ENCODE measurements around the gene WRNIP1. TPM values are rescaled to one million over a fixed set of nuclear protein-coding genes. Genes with fewer than 3 reads are reported as not detected.

Gene WRNIP1
- total RNA-seq, 1 experiment from 2014 or later = 38.1 TPM

- H4K91ac ChIP-seq (ENCODE audit: insufficient read length, low read depth, low read length) = no peak overlapping the region
- H2BK15ac ChIP-seq (ENCODE audit: low read depth, low read length) = no peak overlapping the region
- no peak for TF ChIP-seq CTCF (conservative IDR thresholded peaks at IDR 0.05)
- no CpG with 5 or more reads among the region's 3 CpGs for WGBS (ENCODE audit: extremely low coverage, insufficient read length, low lambda C conversion rate)
- H3K23me2 ChIP-seq (ENCODE audit: insufficient read length, low read depth, low read length, poor library complexity, severe bottlenecking) = no peaks in the 10 kb centered on the region
- H3K14ac ChIP-seq (ENCODE audit: insufficient read depth, low read length) = no peak overlapping the region
- no peak overlapping the region for H3K4me2 ChIP-seq (ENCODE audit: insufficient read depth, insufficient read length, low read length)
- H3K56ac ChIP-seq (ENCODE audit: insufficient read length, low read depth, low read length) = no peak overlapping the region
- H2BK20ac ChIP-seq (ENCODE audit: low read depth, low read length, poor library complexity, severe bottlenecking) = no peak overlapping the region
- H3K9me3 Mint-ChIP-seq = no peaks in the 10 kb centered on the region
- H2BK12ac ChIP-seq (ENCODE audit: insufficient read length, low read depth, low read length) = no peak overlapping the region
- H3K9ac ChIP-seq (ENCODE audit: extremely low read depth, insufficient read length, low read length) = no peak overlapping the region
- H3K4me3 Mint-ChIP-seq = no peak overlapping the region
- no peak overlapping the region for H4K8ac ChIP-seq (replicated peaks; ENCODE audit: insufficient read length, low read depth, low read length)
- no peak overlapping the region for H3K23ac ChIP-seq (ENCODE audit: insufficient read length, low read depth, low read length)
- no peaks in the 10 kb centered on the region for H3K79me2 ChIP-seq (ENCODE audit: insufficient read depth, low read length)
- H3T11ph ChIP-seq (ENCODE audit: low read length) = no peak overlapping the region
- H3K27ac Mint-ChIP-seq = no peak overlapping the region
- no peaks in the 10 kb centered on the region for H3K27me3 ChIP-seq (ENCODE audit: insufficient read depth, low read length)
- no peak overlapping the region for H2AK5ac ChIP-seq (ENCODE audit: insufficient read length, low read length)
- no peaks in the 10 kb centered on the region for H3K9me3 ChIP-seq (ENCODE audit: control insufficient read depth, low read depth, low read length)
- peaks cover 4% of the 10 kb centered on the region; the same call in 1 of the 2 replicates for H3K4me1 ChIP-seq (ENCODE audit: insufficient read depth, low read length)
- no peak overlapping the region for H2BK5ac ChIP-seq (ENCODE audit: insufficient read length, low read length)
- no peaks in the 10 kb centered on the region for H3K79me1 ChIP-seq (ENCODE audit: insufficient read depth, low read depth, low read length, poor library complexity, severe bottlenecking)
- H3K27me3 Mint-ChIP-seq (ENCODE audit: low read depth) = no peaks in the 10 kb centered on the region
- H4K20me1 ChIP-seq (ENCODE audit: control insufficient read depth, insufficient read depth, insufficient read length) = no peaks in the 10 kb centered on the region
- H3K4me1 Mint-ChIP-seq = peaks cover 39 to 40% of the 10 kb centered on the region in 2 experiments
- no peak overlapping the region for H3K18ac ChIP-seq (ENCODE audit: insufficient read length, low read depth, low read length)
- H3K27ac ChIP-seq (ENCODE audit: insufficient read length, low read depth, low read length) = no peak overlapping the region
- H4K5ac ChIP-seq (ENCODE audit: insufficient read length, low read depth, low read length) = no peak overlapping the region
- no peak overlapping the region for H2AFZ ChIP-seq (ENCODE audit: low read length)
- DNase-seq = no peak
- no peak overlapping the region for H3K4ac ChIP-seq (ENCODE audit: low read depth, low read length)
- H3K36me3 Mint-ChIP-seq (ENCODE audit: insufficient read depth in 1 of 3, low read depth in 3 of 3) = no peaks in the 10 kb centered on the region
- no peak overlapping the region for H2BK120ac ChIP-seq (ENCODE audit: low read depth, low read length, poor library complexity, severe bottlenecking)
These were observed 27.3 kb upstream of the WRNIP1 start for GRCh38 chr6:2737885-2738284.
